Lower leg skin (tissue), 4 donors: Measurements from ENCODE around the gene EPC2. TPM values are rescaled to one million over a fixed set of nuclear protein-coding genes. Genes with fewer than 3 reads are reported as not detected.

Source experiments
- DNase-seq, 2 donors: peaks; one replicate each; pipeline ENCODE4 v3.0.0-alpha.2; 2019; ENCODE audit warnings: low spot score in 2 of 2
- H3K4me3 ChIP-seq: fragments of 200-600 bp; sonication (generic); 2 replicates; pipeline ENCODE4 v1.5.1; 2017; ENCODE audit warnings: mild to moderate bottlenecking, low read depth; ENCODE audit not compliant: poor library complexity, severe bottlenecking
- CTCF ChIP-seq, 3 donors: fragments of 450-650 bp; IDR thresholded peaks; one replicate each; pipeline ENCODE4 v1.5.1; 2016; ENCODE audit warnings: antibody characterized with exemption in 3 of 3, mild to moderate bottlenecking in 3 of 3, moderate library complexity in 2 of 3
- POLR2A ChIP-seq, 2 donors: fragments of 450-650 bp; IDR thresholded peaks; one replicate each; pipeline ENCODE4 v1.6.1; 2016 to 2017; ENCODE audit warnings: antibody characterized with exemption in 2 of 2, mild to moderate bottlenecking in 1 of 2, moderate library complexity in 1 of 2
- WGBS, 2 donors: methylation state at CpG; one replicate each; pipeline ENCODE4 v1.1.5; 2018; 5-methylcytosine and 5-hydroxymethylcytosine counted together
- intact Hi-C: fragments of 100-400 bp; cut with DNase I; formaldehyde crosslinking; loops from one replicate; pipeline ENCODE4 v1.15.0; 2023; ENCODE audit warnings: low total_unique reads
- total RNA-seq, 4 donors: library from RNA; depleted of rRNA; stranded (reverse); fragments of >200 nt; gene quantifications; one replicate each; pipeline ENCODE4 v1.1.0, GENCODE V29; 2016

The EPC2 gene
- total RNA-seq, 4 donors from 2014 or later = 15.4 to 25.3 (median 24.0) TPM

GRCh38 chr2:148720501-148721001 is 76.0 kb downstream of the EPC2 start:
- intact Hi-C loops = no loop called here
- peak in 1 of 2 donors; percentile 85 for DNase-seq
- no peak overlapping the region for H3K4me3 ChIP-seq
- no peak for TF ChIP-seq CTCF (IDR thresholded peaks at IDR 0.05)
- TF ChIP-seq POLR2A (IDR thresholded peaks at IDR 0.05) = no peak
- 45 to 54% methylated on average over 20 of the region's 20 CpGs for WGBS, 2 donors

GRCh38 chr2:148721520-148721931 is 77.0 kb downstream of the EPC2 start:
- TF ChIP-seq POLR2A (IDR thresholded peaks at IDR 0.05) = no peak
- no peak for TF ChIP-seq CTCF (IDR thresholded peaks at IDR 0.05)
- DNase-seq = no peak
- intact Hi-C loops = no loop called here

GRCh38 chr2:148721991-148722777 is 77.6 kb downstream of the EPC2 start:
- intact Hi-C loops = no loop called here
- 87 to 93% methylated on average over 5 of the region's 5 CpGs for WGBS, 2 donors
- no peak for DNase-seq
- no peak overlapping the region for H3K4me3 ChIP-seq
- TF ChIP-seq CTCF (IDR thresholded peaks at IDR 0.05) = no peak
- no peak for TF ChIP-seq POLR2A (IDR thresholded peaks at IDR 0.05)

More at GRCh38 chr2:148721520-148721931, 77.0 kb downstream of the EPC2 start:
- H3K4me3 ChIP-seq = no peak overlapping the region

GRCh38 chr2:148725564-148725963 is 81.0 kb downstream of the EPC2 start:
- no peak for TF ChIP-seq CTCF (IDR thresholded peaks at IDR 0.05)
- intact Hi-C loops = no loop called here
- WGBS, 2 donors = 95 to 97% methylated on average over 1 of the region's 1 CpG
- DNase-seq = no peak
- H3K4me3 ChIP-seq = no peak overlapping the region

- WGBS, 2 donors = 81 to 84% methylated on average over 3 of the region's 3 CpGs
Measured at GRCh38 chr2:148726228-148726627, 81.7 kb downstream of the EPC2 start.

More at GRCh38 chr2:148726228-148726627, 81.7 kb downstream of the EPC2 start:
- no peak for TF ChIP-seq POLR2A (IDR thresholded peaks at IDR 0.05)
- no peak for TF ChIP-seq CTCF (IDR thresholded peaks at IDR 0.05)
- DNase-seq = no peak
- no peak overlapping the region for H3K4me3 ChIP-seq
- intact Hi-C loops = no loop called here
